GM12878 (cell line): Measurements from ENCODE around the gene PCDHB14. TPM values are rescaled to one million over a fixed set of nuclear protein-coding genes. Genes with fewer than 3 reads are reported as not detected.
"Not testable (repeated sequence)": the region's sequence is repeated elsewhere in the genome, so short reads cannot be mapped to it uniquely, and the experiment has no call there.

ENCODE experiments used
- ATAC-seq: fragments of 200-7000 bp; cut with Tn5 transposase; 3 replicates; pipeline ENCODE4 v1.9.1; 2020; ENCODE audit warnings: mild to moderate bottlenecking, moderate library complexity
- BruUV-seq: library from RNA; stranded (reverse); fragments of 400-500 nt; replicated peaks from 2 replicates; lab custom pipeline; 2021; lab: Mats Ljungman, UMichigan
- CTCF ChIA-PET: fragments of 300-600 bp; sonication (Branson Sonifier 250); formaldehyde crosslinking; extraction: SDS; loops from one replicate; lab custom pipeline; 2021; ENCODE audit warnings: inconsistent platforms; lab: Yijun Ruan, JAX
- POLR2A ChIA-PET: fragments of 350-600 bp; formaldehyde crosslinking; extraction: SDS; loops from one replicate; lab custom pipeline; 2021; ENCODE audit warnings: inconsistent platforms; lab: Charles Lee
- RAD21 ChIA-PET: fragments of 300-600 bp; sonication (Branson Sonifier 250); formaldehyde crosslinking; loops from one replicate; lab custom pipeline; 2023; ENCODE audit warnings: antibody characterized with exemption; ENCODE audit not compliant: unreplicated experiment; lab: Charles Lee
- SMC1A ChIA-PET: fragments of 300-600 bp; sonication (Branson Sonifier 250); formaldehyde crosslinking; loops from one replicate; lab custom pipeline; 2023; ENCODE audit not compliant: unreplicated experiment, uncharacterized antibody; lab: Charles Lee
- DNase-seq: peaks from one replicate; pipeline ENCODE4 v3.0.0-alpha.2; 2011; ENCODE audit warnings: low read depth, low spot score
- FAIRE-seq: peaks from 3 replicates; lab custom pipeline; 2011; peaks lifted over from hg19 to GRCh38; lab: Jason Lieb, UNC
- H2AFZ ChIP-seq: 2 replicates; pipeline ENCODE4 v1.6.0; 2011; ENCODE audit warnings: low read depth, low read length, control low read depth; ENCODE audit not compliant: control insufficient read depth
- H3K27ac ChIP-seq: 2 replicates; pipeline ENCODE4 v1.5.1; 2011; ENCODE audit warnings: control low read depth; ENCODE audit not compliant: control insufficient read depth, insufficient read depth
- H3K27me3 ChIP-seq, 2 experiments: replicated peaks in 1 of 2; 2 replicates each; pipeline versions ENCODE4 v1.6.0 to v1.6.1; 2011; ENCODE audit warnings: low read length in 1 of 2; ENCODE audit not compliant: control insufficient read depth in 2 of 2, insufficient read depth in 2 of 2
- H3K36me3 ChIP-seq, 2 experiments: 2 replicates each; pipeline ENCODE4 v1.5.1; 2011; ENCODE audit warnings: low read length in 1 of 2; ENCODE audit not compliant: control insufficient read depth in 2 of 2, insufficient read depth in 2 of 2
- H3K4me1 ChIP-seq: 2 replicates; pipeline ENCODE4 v1.6.1; 2011; ENCODE audit warnings: mild to moderate bottlenecking, low read length, moderate library complexity, mixed read lengths; ENCODE audit not compliant: control insufficient read depth, insufficient read depth
- H3K4me2 ChIP-seq: 2 replicates; pipeline ENCODE4 v1.6.0; 2011; ENCODE audit warnings: control low read depth; ENCODE audit not compliant: control insufficient read depth, insufficient read depth
- H3K4me3 ChIP-seq: fragments of 200-600 bp; sonication (generic); 2 replicates; pipeline ENCODE4 v1.5.1; 2016
- H3K79me2 ChIP-seq: 2 replicates; pipeline ENCODE4 v1.6.0; 2011; ENCODE audit warnings: low read length; ENCODE audit not compliant: control insufficient read depth, insufficient read depth
- H3K9ac ChIP-seq: 2 replicates; pipeline ENCODE4 v1.8.0; 2011; ENCODE audit warnings: low read length, control low read depth, mixed read lengths; ENCODE audit not compliant: control insufficient read depth, insufficient read depth
- H3K9me3 ChIP-seq: replicated peaks from 3 replicates; pipeline ENCODE4 v1.5.1; 2011; ENCODE audit warnings: mild to moderate bottlenecking, low read length; ENCODE audit not compliant: control insufficient read depth, insufficient read depth
- H4K20me1 ChIP-seq: 2 replicates; pipeline ENCODE4 v1.6.0; 2011; ENCODE audit not compliant: control insufficient read depth, insufficient read depth
- WGBS: methylation state at CpG from one replicate; pipeline ENCODE4 v1.1.6; 2016; ENCODE audit warnings: low lambda C conversion rate; ENCODE audit not compliant: insufficient replicate concordance, insufficient coverage; ENCODE audit errors: missing lambda C conversion rate; 5-methylcytosine and 5-hydroxymethylcytosine counted together
- in situ Hi-C: fragments of 300-500 bp; cut with MboI; formaldehyde crosslinking; loops from 9 replicates; pipeline ENCODE4 v1.14.3; 2018; ENCODE audit warnings: mixed read lengths
- intact Hi-C: fragments of 100-400 bp; cut with micrococcal nuclease; formaldehyde crosslinking; loops from one replicate; pipeline ENCODE4 v1.14.2; 2022; ENCODE audit not compliant: unreplicated experiment
- polyA plus RNA-seq, 11 experiments: library from polyadenylated mRNA; depleted of rRNA in 4 of 11; unstranded in 6 of 11; stranded (reverse) in 5 of 11; fragments of >200 nt; fragmentation: Nextera tagmentation in 4 of 11; fragmentation: Illumina TruSeq in 1 of 11; extraction: Ambion mirVana in 4 of 11; extraction: Trizol in 1 of 11; gene quantifications; 1 replicate in 1 of 11; 2 replicates in 10 of 11; pipeline versions ENCODE4 v1.2.1 to v1.2.3, GENCODE V29; 2011 to 2016; ENCODE audit warnings: inconsistent platforms in 2 of 11, missing spikeins in 2 of 11, low read depth in 1 of 11
- total RNA-seq, 4 experiments: library from RNA; depleted of rRNA in 3 of 4; stranded (reverse); fragments of >200 nt in 3 of 4; fragmentation: Illumina TruSeq in 1 of 4; extraction: Trizol in 1 of 4; gene quantifications; 2 replicates each; pipeline versions ENCODE4 v1.2.1 to v1.2.3, GENCODE V29; 2013 to 2021

Gene PCDHB14
- total and polyA plus RNA-seq, 10 of the 15 experiments (the other 5 are each of a cell fraction or from before 2014, with no cell fraction given) = not detected

DNA sequence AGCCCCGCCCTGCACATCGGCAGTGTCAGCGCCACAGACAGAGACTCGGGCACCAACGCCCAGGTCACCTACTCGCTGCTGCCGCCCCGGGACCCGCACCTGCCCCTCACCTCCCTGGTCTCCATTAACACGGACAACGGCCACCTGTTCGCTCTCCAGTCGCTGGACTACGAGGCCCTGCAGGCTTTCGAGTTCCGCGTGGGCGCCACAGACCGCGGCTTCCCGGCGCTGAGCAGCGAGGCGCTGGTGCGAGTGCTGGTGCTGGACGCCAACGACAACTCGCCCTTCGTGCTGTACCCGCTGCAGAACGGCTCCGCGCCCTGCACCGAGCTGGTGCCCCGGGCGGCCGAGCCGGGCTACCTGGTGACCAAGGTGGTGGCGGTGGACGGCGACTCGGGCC, 23.8 kb downstream of the PCDHB14 start:
- H3K9ac ChIP-seq, RAD21 ChIA-PET, H3K4me2 ChIP-seq, H2AFZ ChIP-seq, BruUV-seq, intact Hi-C loops, DNase-seq, CTCF ChIA-PET, H3K9me3 ChIP-seq, H3K4me3 ChIP-seq, H3K36me3 ChIP-seq, H3K79me2 ChIP-seq, H3K4me1 ChIP-seq, in situ Hi-C loops, POLR2A ChIA-PET, H3K27me3 ChIP-seq, ATAC-seq, H4K20me1 ChIP-seq, H3K27ac ChIP-seq, FAIRE-seq, SMC1A ChIA-PET: not testable (repeated sequence)
- 80% methylated on average over 15 of the region's 42 CpGs for WGBS

DNA sequence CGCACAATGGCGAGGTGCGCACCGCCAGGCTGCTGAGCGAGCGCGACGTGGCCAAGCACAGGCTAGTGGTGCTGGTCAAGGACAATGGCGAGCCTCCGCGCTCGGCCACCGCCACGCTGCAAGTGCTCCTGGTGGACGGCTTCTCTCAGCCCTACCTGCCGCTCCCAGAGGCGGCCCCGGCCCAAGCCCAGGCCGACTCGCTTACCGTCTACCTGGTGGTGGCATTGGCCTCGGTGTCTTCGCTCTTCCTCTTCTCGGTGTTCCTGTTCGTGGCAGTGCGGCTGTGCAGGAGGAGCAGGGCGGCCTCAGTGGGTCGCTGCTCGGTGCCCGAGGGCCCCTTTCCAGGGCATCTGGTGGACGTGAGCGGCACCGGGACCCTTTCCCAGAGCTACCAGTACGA, 24.3 kb downstream of the PCDHB14 start:
- DNase-seq, intact Hi-C loops, in situ Hi-C loops: not testable (repeated sequence)

More for the DNA sequence above, 24.3 kb downstream of the PCDHB14 start:
- H3K4me2 ChIP-seq, H3K4me1 ChIP-seq, H3K27ac ChIP-seq, H3K36me3 ChIP-seq, SMC1A ChIA-PET, H3K4me3 ChIP-seq, RAD21 ChIA-PET, H3K79me2 ChIP-seq, FAIRE-seq, H3K9ac ChIP-seq, ATAC-seq, H3K27me3 ChIP-seq, BruUV-seq, POLR2A ChIA-PET, H2AFZ ChIP-seq, H4K20me1 ChIP-seq, H3K9me3 ChIP-seq, CTCF ChIA-PET: not testable (repeated sequence)
- 80% methylated on average over 32 of the region's 34 CpGs for WGBS
